BLaER1 (cell line): ENCODE data around the gene ZBTB12.
"Not testable (repeated sequence)": the region's sequence is repeated elsewhere in the genome, so short reads cannot be mapped to it uniquely, and the experiment has no call there.

ENCODE experiments used
- H3K27ac ChIP-seq: shearing (Covaris generic); formaldehyde crosslinking; 2 replicates; pipeline ENCODE4 v1.8.1; 2022
- H3K27me3 ChIP-seq: shearing (Covaris generic); formaldehyde crosslinking; 2 replicates; pipeline ENCODE4 v1.8.1; 2022
- H3K36me3 ChIP-seq: shearing (Covaris generic); formaldehyde crosslinking; 2 replicates; pipeline ENCODE4 v1.8.1; 2022
- H3K4me1 ChIP-seq: shearing (Covaris generic); formaldehyde crosslinking; 2 replicates; pipeline ENCODE4 v1.8.1; 2022
- H3K4me2 ChIP-seq: shearing (Covaris generic); formaldehyde crosslinking; 2 replicates; pipeline ENCODE4 v1.8.1; 2022
- H3K4me3 ChIP-seq: shearing (Covaris generic); formaldehyde crosslinking; 2 replicates; pipeline ENCODE4 v1.8.1; 2022
- H3K9ac ChIP-seq: shearing (Covaris generic); formaldehyde crosslinking; 2 replicates; pipeline ENCODE4 v1.8.1; 2022
- H3K9me3 ChIP-seq: shearing (Covaris generic); formaldehyde crosslinking; 2 replicates; pipeline ENCODE4 v1.8.1; 2022
- H4K20me1 ChIP-seq: shearing (Covaris generic); formaldehyde crosslinking; 2 replicates; pipeline ENCODE4 v1.8.1; 2022
- Cebpa-rat ChIP-seq: shearing (Covaris generic); IDR thresholded peaks from 2 replicates; pipeline ENCODE4 v1.8.1; 2022

The ZBTB12 gene

DNA sequence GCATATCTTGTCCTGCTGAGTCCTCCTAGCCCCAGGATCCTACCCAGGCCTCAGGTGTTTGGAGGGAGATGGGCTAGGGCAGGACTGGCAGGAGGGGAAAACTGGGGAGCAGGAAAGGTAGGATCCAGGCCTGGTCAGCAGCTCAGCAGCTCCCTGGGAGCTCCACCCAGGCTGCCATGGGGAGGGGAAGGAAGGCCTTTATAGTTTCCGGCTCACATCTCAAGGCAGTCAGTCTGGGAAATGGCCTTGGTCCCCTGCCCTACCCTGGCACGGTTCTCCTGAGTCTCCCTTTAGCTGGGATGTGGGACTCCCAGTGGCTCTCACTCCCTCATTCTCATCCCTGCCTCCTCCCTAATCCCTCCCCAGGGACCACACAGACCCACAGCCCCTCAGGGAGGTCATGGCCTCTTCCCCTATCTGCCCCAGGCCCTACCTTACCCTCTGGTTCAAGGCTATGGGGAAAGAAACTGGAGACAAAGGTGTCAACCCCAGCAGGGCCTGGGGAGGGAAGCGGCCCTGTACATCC, 24.7 kb downstream of the ZBTB12 start:
- H3K4me2 ChIP-seq = no peak overlapping the region
- H3K9me3 ChIP-seq = no peaks in the 10 kb centered on the region
- H3K9ac ChIP-seq = no peak overlapping the region
- no peak overlapping the region for H3K27ac ChIP-seq
- peaks cover 12% of the 10 kb centered on the region for H3K4me1 ChIP-seq
- peaks cover 8% of the 10 kb centered on the region; the same call in 1 of the 2 replicates for H4K20me1 ChIP-seq
- no peak overlapping the region for H3K4me3 ChIP-seq
- no peak for TF ChIP-seq Cebpa-rat
- no peaks in the 10 kb centered on the region for H3K27me3 ChIP-seq
- peaks cover 32% of the 10 kb centered on the region for H3K36me3 ChIP-seq

DNA sequence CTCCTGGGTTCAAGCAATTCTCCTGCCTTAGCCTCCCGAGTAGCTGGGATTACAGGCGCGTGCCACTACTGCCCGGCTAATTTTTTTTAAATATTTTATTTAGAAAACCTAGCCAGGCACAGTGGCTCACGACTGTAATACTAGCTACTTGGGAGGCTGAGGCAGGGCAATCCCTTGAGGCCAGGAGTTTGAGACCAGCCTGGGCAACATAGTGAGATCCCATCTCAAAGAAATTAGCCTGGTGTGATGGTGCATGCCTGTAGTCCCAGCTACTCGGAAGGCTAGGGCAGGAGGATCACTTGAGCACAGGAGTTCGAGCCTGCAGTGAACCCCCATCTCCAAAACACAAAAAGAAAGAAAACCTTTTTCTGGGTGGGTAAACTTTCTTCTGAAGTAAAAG, 25.5 kb downstream of the ZBTB12 start:
- Histone ChIP-seq H3K4me2 (no peak overlapping the region), H3K9ac (no peak overlapping the region), H3K9me3 (no peaks in the 10 kb centered on the region), H3K4me1 (peaks cover 12% of the 10 kb centered on the region), H3K4me3 (no peak overlapping the region), H3K27me3 (no peaks in the 10 kb centered on the region), H4K20me1 (peaks cover 5% of the 10 kb centered on the region; the same call in 1 of the 2 replicates), H3K27ac (no peak overlapping the region), H3K36me3 (peaks cover 24% of the 10 kb centered on the region)
- no peak for TF ChIP-seq Cebpa-rat

DNA sequence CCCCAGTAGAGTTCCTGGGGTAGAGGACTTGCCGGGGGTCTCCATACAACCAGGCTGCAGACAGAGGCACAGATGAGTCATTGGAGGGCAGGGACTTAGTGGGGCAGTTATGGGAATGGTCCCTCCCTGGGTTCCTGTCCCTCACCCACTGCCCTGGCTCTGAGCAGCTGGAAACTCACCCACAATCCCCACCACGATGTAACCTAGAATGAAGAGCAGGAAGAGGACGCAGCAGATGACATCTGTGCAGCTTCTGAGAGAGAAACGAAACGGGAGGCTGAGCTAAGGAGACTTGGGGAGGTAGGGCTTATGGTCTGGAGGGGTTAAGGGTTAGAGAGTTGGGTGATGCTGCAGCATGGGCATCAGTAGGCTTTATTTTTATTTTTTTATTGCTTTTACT, 26.0 kb downstream of the ZBTB12 start:
- H3K9me3 ChIP-seq = no peaks in the 10 kb centered on the region
- peaks cover under 1% of the 10 kb centered on the region; the same call in 1 of the 2 replicates for H4K20me1 ChIP-seq
- no peak overlapping the region for H3K27ac ChIP-seq

DNA sequence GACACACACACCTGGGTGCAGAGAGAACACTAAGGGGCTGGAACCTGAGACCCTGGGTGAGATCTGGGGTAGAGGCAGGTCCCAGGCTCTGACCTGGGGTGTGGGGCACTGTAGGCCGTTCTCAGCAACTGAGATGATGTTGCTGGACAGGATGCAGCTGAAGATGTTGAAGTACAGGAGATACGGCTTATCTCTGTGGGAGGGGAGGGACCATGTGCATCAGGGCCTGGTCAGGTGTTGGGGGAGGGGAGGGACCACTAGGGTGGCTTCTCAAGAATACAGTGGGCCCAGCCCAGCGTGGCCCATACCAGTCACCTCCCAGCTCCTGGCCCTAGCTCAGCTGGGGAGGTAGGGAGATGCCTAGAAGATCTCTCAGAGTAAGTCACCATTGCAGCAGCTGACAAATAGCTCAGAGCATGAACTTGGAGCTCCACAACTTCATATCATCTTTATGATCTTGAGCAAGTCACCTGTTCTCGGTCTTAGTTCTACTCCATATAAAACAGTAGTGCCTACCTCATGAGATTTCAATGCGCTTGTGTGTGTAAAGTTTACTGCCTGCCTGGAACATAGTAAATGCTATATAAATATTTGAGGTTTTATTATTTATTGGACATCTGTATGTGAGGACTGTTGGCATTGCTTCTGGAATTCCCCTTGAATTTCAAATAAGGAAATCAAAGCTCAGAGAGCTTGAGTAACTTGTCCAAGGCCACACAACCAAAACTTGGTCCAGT, 26.9 kb downstream of the ZBTB12 start:
- Histone ChIP-seq H3K9ac (no peak overlapping the region), H3K4me2 (no peak overlapping the region), H3K4me1 (peaks cover 26% of the 10 kb centered on the region), H3K9me3 (no peaks in the 10 kb centered on the region), H4K20me1 (no peaks in the 10 kb centered on the region), H3K27me3 (no peaks in the 10 kb centered on the region), H3K27ac (no peak overlapping the region), H3K4me3 (no peak overlapping the region), H3K36me3 (peaks cover 10% of the 10 kb centered on the region)
- TF ChIP-seq Cebpa-rat = no peak

More for the DNA sequence above, 26.0 kb downstream of the ZBTB12 start:
- Histone ChIP-seq H3K36me3 (peaks cover 19% of the 10 kb centered on the region), H3K27me3 (no peaks in the 10 kb centered on the region), H3K9ac (no peak overlapping the region), H3K4me1 (peaks cover 17% of the 10 kb centered on the region), H3K4me2 (no peak overlapping the region), H3K4me3 (no peak overlapping the region)
- no peak for TF ChIP-seq Cebpa-rat

DNA sequence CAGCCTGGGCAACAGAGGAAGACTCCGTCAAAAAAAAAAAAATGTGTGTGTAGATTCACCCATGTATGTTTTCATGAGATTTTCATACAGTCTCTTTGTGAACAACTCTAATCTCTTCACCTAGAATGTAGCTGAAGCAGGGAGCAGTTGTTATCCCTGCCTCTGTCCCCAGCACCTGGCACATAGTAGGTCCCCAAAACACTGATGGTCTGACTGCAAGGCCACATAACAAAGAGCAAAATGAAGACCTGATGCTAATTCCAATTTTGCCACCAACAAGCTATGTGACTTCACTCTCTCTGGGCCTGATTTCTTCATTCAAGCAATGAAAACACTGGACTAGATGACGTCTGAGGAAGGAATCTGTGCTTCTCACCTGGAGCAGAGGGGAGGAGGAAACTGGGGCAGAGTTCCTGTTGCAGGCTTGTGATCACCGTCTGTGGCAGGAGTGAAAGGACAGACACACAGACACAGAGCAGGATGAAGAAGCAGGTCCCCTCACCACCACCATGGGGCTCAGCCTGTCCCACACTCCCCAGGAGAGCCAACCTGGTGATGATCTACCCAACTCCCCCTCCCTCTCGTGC, 27.7 kb downstream of the ZBTB12 start:
- no peak for TF ChIP-seq Cebpa-rat
- H3K36me3 ChIP-seq = peaks cover 2% of the 10 kb centered on the region; the same call in 1 of the 2 replicates
- H3K27ac ChIP-seq = no peak overlapping the region
- H3K4me3 ChIP-seq = no peak overlapping the region
- H3K9me3 ChIP-seq = no peaks in the 10 kb centered on the region
- no peak overlapping the region for H3K9ac ChIP-seq
- H3K27me3 ChIP-seq = no peaks in the 10 kb centered on the region
- peaks cover 34% of the 10 kb centered on the region for H3K4me1 ChIP-seq
- H3K4me2 ChIP-seq = no peak overlapping the region
- no peaks in the 10 kb centered on the region for H4K20me1 ChIP-seq

DNA sequence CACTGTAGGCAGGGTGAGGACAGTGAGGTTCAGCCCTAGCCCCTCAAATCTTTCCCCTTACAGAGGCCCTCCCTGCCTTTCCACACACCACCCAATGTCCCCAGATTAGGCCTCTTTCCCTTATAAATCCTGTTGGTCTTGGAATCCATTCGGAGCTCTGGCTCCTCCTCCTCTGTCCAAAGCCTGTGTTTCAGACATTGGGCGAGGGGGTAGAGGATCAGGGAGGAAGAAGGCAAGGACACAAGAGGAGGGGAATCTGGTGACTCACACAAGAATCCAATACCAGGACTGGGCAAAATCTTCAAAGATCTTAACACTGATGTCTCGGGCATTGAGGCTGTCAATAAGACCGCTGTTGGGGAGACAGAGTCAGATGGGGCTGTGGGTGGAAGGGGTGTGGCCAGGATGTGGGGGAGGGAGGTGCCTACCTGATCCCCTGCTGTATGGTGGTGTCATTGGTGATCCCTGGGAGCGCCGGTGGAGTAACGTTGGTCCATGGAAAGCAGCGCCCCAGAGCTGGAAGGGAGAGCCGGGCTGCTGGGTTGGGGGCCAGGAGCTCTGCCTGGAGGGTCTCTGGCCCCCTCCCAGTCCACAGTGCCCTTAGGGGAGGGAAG, 30.7 kb downstream of the ZBTB12 start:
- Histone ChIP-seq H3K27me3 (no peaks in the 10 kb centered on the region), H3K4me2 (peak overlapping the region; percentile 60), H3K4me3 (no peak overlapping the region), H3K9me3 (no peaks in the 10 kb centered on the region), H3K9ac (no peak overlapping the region), H3K4me1 (peaks cover 44% of the 10 kb centered on the region), H3K36me3 (no peaks in the 10 kb centered on the region), H3K27ac (peak overlapping the region; percentile 19; the same call in 1 of the 2 replicates), H4K20me1 (no peaks in the 10 kb centered on the region)
- no peak for TF ChIP-seq Cebpa-rat

DNA sequence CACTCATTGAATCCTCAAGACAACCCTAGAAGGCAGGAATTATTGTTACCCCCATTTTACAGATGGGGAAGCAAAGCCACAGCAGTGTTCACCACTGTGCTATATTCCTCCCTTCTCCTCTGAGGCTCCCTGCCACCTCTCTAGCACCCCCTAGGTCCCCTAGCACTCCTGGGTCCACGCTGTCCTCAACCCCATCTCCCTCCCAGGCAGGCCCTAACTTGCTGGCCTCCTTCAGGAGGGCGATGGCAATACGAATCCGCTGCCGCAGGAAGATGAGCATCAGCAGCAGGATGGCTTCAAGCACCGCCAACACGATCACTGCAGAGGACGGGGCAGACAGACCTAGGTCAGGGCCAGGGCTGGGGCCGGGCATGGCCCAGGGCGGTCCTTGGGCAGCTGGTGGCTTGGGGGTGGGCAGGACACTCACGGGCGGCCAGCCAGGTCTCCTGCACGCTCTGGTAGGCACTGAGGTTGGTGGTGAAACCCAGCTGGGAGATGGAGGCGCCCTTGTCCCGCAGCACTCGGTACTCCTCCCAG, 31.4 kb downstream of the ZBTB12 start:
- Histone ChIP-seq H3K4me1 (peaks cover 51% of the 10 kb centered on the region), H3K4me3 (no peak overlapping the region), H3K9me3 (no peaks in the 10 kb centered on the region), H3K36me3 (no peaks in the 10 kb centered on the region), H3K27ac (peak overlapping the region; percentile 19; the same call in 1 of the 2 replicates), H3K27me3 (no peaks in the 10 kb centered on the region), H3K9ac (no peak overlapping the region), H4K20me1 (no peaks in the 10 kb centered on the region), H3K4me2 (peak overlapping the region; percentile 60)
- TF ChIP-seq Cebpa-rat = no peak

DNA sequence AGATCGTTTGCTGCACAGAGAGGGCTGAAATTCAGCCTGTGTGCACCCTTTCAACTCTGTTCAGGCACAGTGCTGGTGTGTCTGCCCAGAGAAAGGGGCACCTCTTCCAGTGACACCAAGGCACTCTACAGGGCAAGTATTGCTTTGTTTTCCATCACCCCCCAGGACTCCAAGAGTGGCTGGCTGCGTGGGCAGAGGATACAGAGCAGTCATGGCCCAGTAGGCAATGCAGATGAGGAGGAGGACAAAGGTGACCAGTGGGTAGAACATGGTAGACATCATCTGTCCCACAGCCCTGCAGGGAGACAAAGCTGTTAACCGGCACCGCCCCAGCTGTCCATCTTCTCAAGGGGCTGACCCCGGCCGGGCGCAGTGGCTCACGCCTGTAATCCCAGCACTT, 32.5 kb downstream of the ZBTB12 start:
- no peaks in the 10 kb centered on the region for H3K36me3 ChIP-seq
- H3K4me1 ChIP-seq = peaks cover 54% of the 10 kb centered on the region
- H4K20me1 ChIP-seq = no peaks in the 10 kb centered on the region
- peak overlapping the region; percentile 60 for H3K4me2 ChIP-seq
- no peak overlapping the region for H3K27ac ChIP-seq
- H3K9me3 ChIP-seq = no peaks in the 10 kb centered on the region
- no peaks in the 10 kb centered on the region for H3K27me3 ChIP-seq
- TF ChIP-seq Cebpa-rat = no peak
- H3K9ac ChIP-seq = no peak overlapping the region
- no peak overlapping the region for H3K4me3 ChIP-seq

DNA sequence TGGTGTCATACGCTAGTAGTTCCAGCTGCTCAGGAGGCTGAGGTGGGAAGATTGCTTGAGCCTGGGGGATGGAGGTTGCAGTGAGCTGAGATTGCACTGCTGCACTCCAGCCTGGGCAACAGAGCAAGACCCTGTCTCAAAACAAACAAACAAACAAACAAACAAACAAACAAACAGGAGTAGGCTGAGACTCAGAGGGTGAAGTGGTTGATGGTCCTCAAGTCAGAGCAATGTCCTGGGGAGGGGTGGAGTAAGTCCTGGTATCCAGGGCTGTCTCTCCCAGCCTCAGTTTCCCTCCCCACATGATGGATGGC, 33.3 kb downstream of the ZBTB12 start:
- not testable (repeated sequence) for H3K9ac ChIP-seq, H3K4me3 ChIP-seq, H4K20me1 ChIP-seq, H3K9me3 ChIP-seq, H3K27ac ChIP-seq, H3K27me3 ChIP-seq, H3K36me3 ChIP-seq
- H3K4me1 ChIP-seq = peaks cover 53% of the 10 kb centered on the region
- peak overlapping the region; percentile 60; the same call in 1 of the 2 replicates for H3K4me2 ChIP-seq
